ENCODE results near the gene RPLP1. TPM values are rescaled to one million over a fixed set of nuclear protein-coding genes. Genes with fewer than 3 reads are reported as not detected.

Gene RPLP1
- total and polyA plus RNA-seq, 11 donors = 487 to 1,852 (median 1,259) TPM

GRCh38 chr15:69478259-69478781 lies 25.7 kb downstream of the RPLP1 start:
- 27 to 72% (median 34%) methylated on average over 7 to 13 of the region's 13 CpGs for WGBS, 4 donors
- intact Hi-C loops (cut with DNase I) = loop anchor here (1.0 to 10.0 kb wide), 14 partner anchors 99 to 1336 kb away; partner anchors contain the start of gene TLE3 (in 4 of the 10)

GRCh38 chr15:69479081-69479480 lies 26.5 kb downstream of the RPLP1 start:
- 72 to 82% (median 78%) methylated on average over 4 of the region's 4 CpGs for WGBS, 4 donors
- Histone ChIP-seq H3K36me3 (no peaks in the 10 kb centered on the region), H3K4me3 (no peak overlapping the region), H3K27me3 (no peaks in the 10 kb centered on the region), H3K27ac (no peak overlapping the region), H3K4me1 (no peaks in the 10 kb centered on the region), H3K9me3 (peaks cover 0 to 9% (median 0%) of the 10 kb centered on the region in 12 donors)
- no peak for ATAC-seq
- no peak for DNase-seq
- TF ChIP-seq CTCF (IDR thresholded peaks at IDR 0.05) = no peak
- TF ChIP-seq POLR2A (IDR thresholded peaks at IDR 0.05) = no peak
- intact Hi-C loops (cut with DNase I) = loop anchor here (2.0 to 10.0 kb wide), 13 partner anchors 98 to 1336 kb away; partner anchors contain the start of gene TLE3 (in 4 of the 10)

More at GRCh38 chr15:69478259-69478781, 25.7 kb downstream of the RPLP1 start:
- H3K9me3 ChIP-seq = peaks cover 0 to 9% (median 0%) of the 10 kb centered on the region in 12 donors
- no peak for TF ChIP-seq POLR2A (IDR thresholded peaks at IDR 0.05)
- TF ChIP-seq CTCF (IDR thresholded peaks at IDR 0.05) = peak; percentile 69 to 89 (median 80)
- H3K27ac ChIP-seq = no peak overlapping the region
- H3K27me3 ChIP-seq = no peaks in the 10 kb centered on the region
- no peak overlapping the region for H3K4me3 ChIP-seq
- H3K4me1 ChIP-seq = no peaks in the 10 kb centered on the region
- H3K36me3 ChIP-seq = no peaks in the 10 kb centered on the region
- DNase-seq (peak in 2 of 5 donors; percentile 42 to 46), ATAC-seq (peak in 3 of 4 donors; percentile 49 to 60 (median 59))

GRCh38 chr15:69479971-69480370 lies 27.4 kb downstream of the RPLP1 start:
- H3K9me3 ChIP-seq = peaks cover 0 to 9% (median 0%) of the 10 kb centered on the region in 12 donors
- no peaks in the 10 kb centered on the region for H3K36me3 ChIP-seq
- no peaks in the 10 kb centered on the region for H3K27me3 ChIP-seq
- no peaks in the 10 kb centered on the region for H3K4me1 ChIP-seq
- intact Hi-C loops (cut with DNase I) = loop anchor here (2.0 to 10.0 kb wide), 13 partner anchors 97 to 1335 kb away; partner anchors contain the start of gene TLE3 (in 4 of the 10)
- DNase-seq = no peak
- WGBS, 4 donors = 96 to 98% (median 97%) methylated on average over 2 of the region's 2 CpGs
- TF ChIP-seq POLR2A (IDR thresholded peaks at IDR 0.05) = no peak
- no peak overlapping the region for H3K27ac ChIP-seq
- no peak overlapping the region for H3K4me3 ChIP-seq
- ATAC-seq = no peak

GRCh38 chr15:69480932-69481331 lies 28.3 kb downstream of the RPLP1 start:
- no peaks in the 10 kb centered on the region for H3K4me1 ChIP-seq
- peaks cover 0 to 14% (median 3%) of the 10 kb centered on the region in 12 donors for H3K9me3 ChIP-seq
- H3K27ac ChIP-seq = no peak overlapping the region
- H3K4me3 ChIP-seq = no peak overlapping the region
- TF ChIP-seq CTCF (IDR thresholded peaks at IDR 0.05) (no peak), POLR2A (IDR thresholded peaks at IDR 0.05) (no peak)
- no peaks in the 10 kb centered on the region for H3K36me3 ChIP-seq
- no peaks in the 10 kb centered on the region for H3K27me3 ChIP-seq
- no peak for ATAC-seq
- WGBS, 4 donors = 80 to 94% (median 89%) methylated on average over 3 of the region's 3 CpGs
- no peak for DNase-seq
- intact Hi-C loops (cut with DNase I) = no loop called here

Data from heart left ventricle (tissue), 16 donors.